D721Med (cell line): ENCODE measurements around the gene PSMG3.

Experiments
- DNase-seq: peaks from one replicate; pipeline ENCODE4 v3.0.0; 2011; ENCODE audit warnings: low spot score; ENCODE audit not compliant: insufficient read length
- FAIRE-seq: peaks from 2 replicates; lab custom pipeline; 2011; peaks lifted over from hg19 to GRCh38; lab: Jason Lieb, UNC
- CTCF ChIP-seq: IDR thresholded peaks from 2 replicates; pipeline ENCODE4 v1.5.1; 2012; ENCODE audit warnings: mild to moderate bottlenecking, control low read depth; ENCODE audit not compliant: insufficient read depth; ENCODE audit errors: missing control alignments

Gene PSMG3

GRCh38 chr7:1569440-1569832 is 396 bp downstream of the PSMG3 start:
- DNase-seq (no peak), FAIRE-seq (no peak)
- no peak for TF ChIP-seq CTCF

- no peak for FAIRE-seq
- no peak for DNase-seq
- no peak for TF ChIP-seq CTCF
Observed at GRCh38 chr7:1569016-1569415, 816 bp downstream of the PSMG3 start.

- DNase-seq (no peak), FAIRE-seq (no peak)
- TF ChIP-seq CTCF: no peak
Observed at GRCh38 chr7:1567896-1568510, 1.8 kb downstream of the PSMG3 start.

GRCh38 chr7:1567049-1567771 is 2.6 kb downstream of the PSMG3 start:
- no peak for DNase-seq
- no peak for FAIRE-seq
- no peak for TF ChIP-seq CTCF

- TF ChIP-seq CTCF: no peak
- no peak for FAIRE-seq
- no peak for DNase-seq
Observed at GRCh38 chr7:1566687-1567048, 3.2 kb downstream of the PSMG3 start.

- TF ChIP-seq CTCF: no peak
- FAIRE-seq: no peak
- DNase-seq: no peak
Observed at GRCh38 chr7:1564603-1565022, 5.2 kb downstream of the PSMG3 start.

GRCh38 chr7:1563981-1564602 is 5.7 kb downstream of the PSMG3 start:
- DNase-seq (no peak), FAIRE-seq (no peak)
- TF ChIP-seq CTCF: no peak
